Activated CD4-positive, CD25-positive, alpha-beta regulatory T cell treated with anti-CD3 and anti-CD28 coated beads, Interleukin-2, amount 50 U/mL, for 72 hours (primary cell): Measurements from ENCODE around the gene LTBP3.

Experiments
- DNase-seq: peaks from one replicate; pipeline ENCODE4 v3.0.0; 2021

The LTBP3 gene

GRCh38 chr11:65492637-65493366, 65.4 kb downstream of the LTBP3 start:
- DNase-seq = peak; percentile 29

GRCh38 chr11:65492387-65492636, 65.8 kb downstream of the LTBP3 start:
- no peak for DNase-seq

DNA sequence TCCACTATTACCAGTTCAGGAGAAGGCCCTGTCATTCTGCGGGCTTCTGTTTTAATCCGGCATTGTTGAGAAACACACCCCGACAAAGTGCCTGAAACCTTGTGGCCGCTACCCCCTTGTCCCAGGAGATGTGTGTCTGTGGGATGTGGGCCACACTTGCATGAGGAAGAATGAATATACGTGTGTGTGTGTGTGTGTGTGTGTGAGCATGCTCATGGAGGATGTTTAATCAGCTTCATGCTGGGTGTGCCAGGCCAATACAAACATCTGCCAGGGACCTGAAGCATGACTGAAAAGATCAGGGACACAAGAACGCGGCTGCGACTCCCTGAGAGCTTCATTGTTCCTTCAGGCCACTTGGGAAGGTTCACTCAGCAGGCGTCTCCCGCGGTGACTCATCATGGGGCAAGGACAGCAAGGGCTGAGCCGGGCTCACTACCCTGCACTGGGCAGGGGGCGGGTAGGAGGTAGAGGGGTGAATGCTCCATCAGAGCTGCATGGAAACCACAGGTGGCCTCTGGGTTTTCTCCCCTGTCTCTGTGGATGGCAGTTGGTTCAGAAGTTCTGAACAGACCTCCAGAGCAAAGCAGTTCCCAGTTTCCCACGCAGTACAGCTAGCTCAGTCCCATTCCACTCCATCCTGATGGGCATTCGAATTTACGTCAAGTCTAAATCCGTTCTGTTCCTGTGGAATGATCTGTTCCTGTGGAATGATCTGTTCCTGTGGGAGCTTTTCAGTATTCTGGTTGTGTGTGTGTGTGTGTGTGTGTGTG, 66.4 kb downstream of the LTBP3 start:
- DNase-seq = peak; percentile 28

DNA sequence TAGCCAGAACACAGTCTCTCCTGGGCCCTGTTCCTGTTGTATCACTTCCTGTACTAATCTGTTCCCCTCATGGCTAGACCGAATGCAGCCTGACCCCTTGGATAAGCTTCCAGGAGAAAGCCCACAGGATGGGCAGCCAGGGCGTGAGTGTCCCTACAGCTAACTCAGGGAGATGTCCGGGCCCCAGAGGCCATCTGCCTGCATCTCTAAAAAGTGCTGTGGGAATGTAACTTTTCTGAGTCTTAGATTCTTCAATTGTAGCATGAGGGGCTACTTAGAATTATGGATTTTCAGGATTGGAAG, 67.0 kb downstream of the LTBP3 start:
- DNase-seq = no peak

DNA sequence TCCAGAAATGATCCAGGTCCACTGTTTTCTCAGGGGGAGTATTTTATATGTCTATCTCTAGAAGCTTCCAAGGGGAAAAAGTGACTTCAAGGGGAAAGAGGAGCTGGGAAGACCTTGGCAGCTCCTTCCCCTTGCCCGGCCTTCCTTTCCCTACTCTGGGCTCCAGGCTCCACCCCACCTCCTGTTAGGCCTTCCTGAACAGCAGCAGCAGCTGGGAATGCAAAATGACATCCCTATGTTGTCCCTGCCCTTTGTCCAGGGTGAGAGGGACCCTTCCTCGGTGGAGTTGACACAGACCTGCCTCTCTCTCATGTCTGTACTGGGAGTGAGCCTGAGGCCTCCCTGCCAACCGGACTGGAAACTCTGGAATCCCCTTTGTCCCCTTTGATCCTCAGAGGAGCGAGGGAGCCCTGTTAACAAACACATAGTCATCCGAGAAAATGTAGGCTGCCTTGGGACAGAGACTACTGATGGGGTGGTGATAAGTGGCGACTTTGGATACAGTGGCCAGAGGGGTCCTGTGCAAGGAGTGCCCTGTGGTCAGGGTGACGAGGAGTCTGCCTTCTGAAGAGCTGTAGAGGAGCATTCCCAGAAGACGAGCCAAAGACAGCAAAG, 68.3 kb downstream of the LTBP3 start:
- no peak for DNase-seq

- no peak for DNase-seq
These were observed 69.0 kb downstream of the LTBP3 start for GRCh38 chr11:65489035-65489705.
